MV-4-11 (cell line): ENCODE results near the gene OR13C8.
"Not testable (repeated sequence)": the region's sequence is repeated elsewhere in the genome, so short reads cannot be mapped to it uniquely, and the experiment has no call there.

ENCODE experiments used
- DNase-seq: peaks from one replicate; lab custom pipeline; 2025; lab: John Stamatoyannopoulos, UW

The OR13C8 gene

DNA sequence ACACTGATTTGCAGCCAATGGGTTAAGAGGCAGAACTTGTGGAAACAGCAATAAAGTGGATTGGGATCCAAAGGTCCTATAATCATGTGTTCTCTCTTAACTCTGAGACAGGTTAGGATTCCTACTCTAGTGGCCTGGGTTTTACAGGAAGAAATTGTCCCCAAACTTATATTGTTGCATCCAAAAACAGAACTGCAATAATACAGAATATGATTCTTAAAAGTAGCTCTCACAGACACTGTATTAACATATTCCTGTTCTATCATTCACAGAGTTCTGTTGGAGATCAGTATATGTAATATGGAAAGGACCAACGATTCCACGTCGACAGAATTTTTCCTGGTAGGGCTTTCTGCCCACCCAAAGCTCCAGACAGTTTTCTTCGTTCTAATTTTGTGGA lies at the start of gene OR13C8:
Gene OR13C8, plus strand, starts transcription at position 301 of the 400 bp plus-strand sequence. Its CDS starts 0 bp downstream, at position 301.
- no peak for DNase-seq

DNA sequence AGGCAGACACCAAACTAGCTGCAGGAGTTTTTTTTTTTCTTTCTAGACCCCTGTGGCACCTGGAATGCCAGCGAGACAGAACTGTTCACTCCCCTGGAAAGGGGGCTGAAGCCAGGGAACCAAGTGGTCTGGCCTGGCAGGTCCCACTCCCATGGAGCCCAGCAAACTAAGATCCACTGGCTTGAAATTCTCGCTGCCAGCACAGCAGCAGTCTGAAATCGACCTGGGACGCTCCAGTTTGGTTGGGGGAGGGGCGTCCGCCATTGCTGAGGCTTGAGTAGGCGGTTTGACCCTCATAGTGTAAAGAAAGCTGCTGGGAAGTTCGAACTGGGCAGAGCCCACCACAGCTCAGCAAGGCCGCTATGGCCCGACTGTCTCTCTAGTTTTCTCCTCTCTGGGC lies 48.7 kb upstream of the OR13C8 start:
- not testable (repeated sequence) for DNase-seq

DNA sequence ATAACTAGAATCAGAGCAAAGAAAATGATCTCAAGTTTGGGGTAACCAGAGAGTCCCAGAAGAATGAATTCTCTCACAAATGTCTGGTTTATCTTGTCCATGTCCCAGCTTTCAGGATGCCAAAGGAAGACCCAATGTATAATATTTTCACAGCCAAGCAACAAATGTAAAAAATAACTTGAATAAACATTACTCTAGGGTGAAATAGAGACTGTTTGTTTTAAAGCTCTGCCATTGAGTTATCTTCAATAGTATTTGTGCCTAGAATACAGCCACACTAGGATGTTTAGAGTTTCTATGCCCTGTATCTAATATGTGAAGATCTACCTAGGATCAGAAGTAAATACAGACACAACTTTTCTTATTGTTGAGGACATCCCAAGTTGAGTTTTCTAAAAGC lies 41.9 kb upstream of the OR13C8 start, which contains the start of gene OR13C4:
Gene OR13C4, minus strand, starts transcription at position 101 of the 400 bp plus-strand sequence. Its CDS starts 0 bp downstream, at position 101.
- DNase-seq, result no peak

- no peak for DNase-seq
Measured at GRCh38 chr9:104536756-104537155, 32.2 kb upstream of the OR13C8 start, which contains the start of gene OR13C3. Gene OR13C3 (minus strand): TSS chr9:104536856. CDS start chr9:104536723, 133 bp downstream.

DNA sequence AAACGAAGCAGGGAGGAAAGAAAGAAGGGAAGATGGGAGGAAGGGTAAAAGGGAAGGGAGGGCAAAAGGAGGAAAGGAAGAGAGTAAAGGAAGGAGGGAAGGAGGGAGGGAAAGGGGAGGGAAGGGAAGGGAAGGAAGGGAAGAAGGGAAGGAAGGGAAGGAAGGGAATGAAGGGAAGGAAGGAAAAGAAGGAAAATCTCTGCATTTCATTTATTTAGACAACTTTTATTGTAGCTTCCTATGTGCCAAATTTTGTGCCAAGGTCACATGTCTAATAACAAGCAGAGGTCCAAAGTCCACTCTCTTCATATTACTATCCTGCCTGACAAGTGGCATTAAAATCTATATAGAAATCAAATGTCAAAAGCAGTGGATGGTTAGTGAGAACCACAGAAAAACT lies 29.7 kb upstream of the OR13C8 start:
- DNase-seq, result no peak

DNA sequence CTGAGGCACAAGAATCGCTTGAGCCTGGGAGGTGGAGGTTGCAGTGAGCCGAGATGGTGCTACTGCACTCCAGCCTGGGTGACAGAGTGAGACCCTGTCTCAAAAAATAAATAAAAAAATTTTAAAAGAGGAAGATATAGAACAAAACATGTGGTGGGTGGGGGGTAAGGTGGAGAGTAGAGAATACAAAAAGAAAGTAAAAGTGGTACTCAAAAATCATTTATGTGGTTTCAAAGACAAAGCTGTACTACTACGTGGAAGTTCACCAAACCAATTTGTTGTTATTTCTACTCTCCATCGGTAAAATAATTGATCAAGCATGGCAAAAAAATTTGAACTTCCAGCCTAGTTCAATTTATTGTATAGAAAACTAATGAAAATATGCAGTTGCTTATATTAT lies 24.3 kb upstream of the OR13C8 start:
- DNase-seq, result no peak

DNA sequence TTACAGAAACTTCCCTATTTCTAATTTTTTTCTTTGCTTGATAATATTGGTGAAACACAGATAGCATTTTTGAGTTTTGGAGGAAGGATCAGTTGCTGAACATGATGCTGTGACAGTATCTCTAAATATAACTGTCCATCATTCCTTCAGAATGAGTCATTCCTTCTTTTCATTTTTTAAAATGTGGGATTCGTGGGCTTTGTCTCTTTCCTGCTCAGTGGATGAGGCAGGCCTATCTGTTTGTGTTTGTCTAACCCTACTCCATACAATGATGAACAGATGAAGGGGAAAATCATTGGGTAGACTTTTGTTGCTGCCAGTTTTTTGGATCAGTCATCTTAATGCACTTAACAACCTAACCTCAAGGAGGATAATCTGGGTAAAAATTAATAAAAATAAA lies 15.7 kb upstream of the OR13C8 start:
- DNase-seq, result no peak

DNA sequence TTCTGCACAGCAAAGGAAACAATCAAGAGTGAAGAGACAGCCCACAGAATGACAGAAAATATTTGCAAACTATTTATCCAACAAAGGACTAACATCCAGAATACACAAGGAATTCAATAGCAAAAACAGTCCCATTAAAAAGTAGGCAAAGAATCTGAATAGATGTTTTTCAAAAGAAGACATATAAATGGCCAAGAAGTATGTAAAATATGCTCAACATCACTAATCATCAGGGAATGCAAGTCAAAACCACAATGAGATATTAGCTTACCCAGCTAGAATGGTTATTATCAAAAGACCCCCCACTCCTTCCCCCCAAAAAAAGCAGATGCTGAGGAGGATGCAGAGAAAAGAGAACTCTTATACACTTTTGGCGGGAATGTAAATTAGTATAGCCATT lies 13.4 kb upstream of the OR13C8 start:
- DNase-seq, result no peak

- no peak for DNase-seq
Measured at GRCh38 chr9:104556830-104557634, 11.9 kb upstream of the OR13C8 start.

DNA sequence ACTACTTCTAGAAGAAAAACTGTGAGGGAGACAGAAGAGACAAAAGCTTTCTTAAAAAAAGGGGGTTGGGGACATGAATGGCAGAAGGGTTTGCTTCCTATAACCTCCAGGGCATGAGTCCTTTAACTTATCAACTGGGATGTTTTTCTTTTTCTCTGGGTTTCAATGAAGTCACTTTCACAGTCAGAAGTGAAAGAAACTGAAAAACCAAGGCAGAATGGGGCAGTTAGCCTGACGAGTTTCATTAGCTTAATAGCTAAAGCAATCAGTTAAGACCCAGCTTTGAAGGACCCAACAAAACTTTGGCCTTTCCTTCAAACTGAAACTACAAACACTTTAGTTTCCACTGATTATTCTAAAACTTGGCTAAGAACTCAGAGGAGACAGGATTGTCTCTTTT lies 4.6 kb upstream of the OR13C8 start:
- no peak for DNase-seq

DNA sequence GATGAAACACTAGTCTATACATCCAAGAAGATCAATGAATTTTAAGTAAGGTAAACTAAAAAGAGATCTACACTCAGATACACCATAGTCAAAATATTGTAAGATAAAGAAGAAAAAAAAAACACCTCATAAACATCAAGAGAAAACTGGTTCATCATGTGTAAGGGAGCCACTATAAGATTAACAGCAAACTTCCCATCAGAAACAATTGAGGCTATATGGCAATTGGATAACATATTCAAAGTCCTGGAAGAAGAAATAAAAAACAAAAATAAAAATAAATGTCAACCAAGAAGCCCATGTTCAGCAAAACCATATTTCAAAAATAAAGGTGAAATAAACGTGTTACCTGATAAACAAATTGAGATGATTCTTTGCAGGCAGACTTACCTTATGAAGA lies 3.6 kb downstream of the OR13C8 start:
- no peak for DNase-seq

DNA sequence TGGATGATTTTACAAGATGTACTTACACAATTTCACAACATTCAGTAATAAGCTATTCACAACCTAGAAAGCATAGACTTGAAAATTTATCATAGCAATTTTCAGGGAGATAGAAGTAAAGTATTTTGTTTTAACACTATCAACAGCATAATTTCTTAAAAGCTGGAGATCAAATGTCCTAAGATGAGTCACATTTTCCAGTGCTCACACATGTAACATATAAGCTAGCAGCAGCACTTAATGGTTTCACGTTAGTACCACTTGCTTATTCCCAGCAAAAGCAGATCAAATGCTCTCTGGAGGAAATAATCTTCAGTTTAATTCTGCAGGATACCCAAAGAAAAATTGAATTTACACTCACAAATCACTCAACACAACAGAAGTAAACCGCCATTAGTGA lies 6.5 kb downstream of the OR13C8 start:
- no peak for DNase-seq

GRCh38 chr9:104577263-104577662 lies 8.3 kb downstream of the OR13C8 start:
- no peak for DNase-seq

DNA sequence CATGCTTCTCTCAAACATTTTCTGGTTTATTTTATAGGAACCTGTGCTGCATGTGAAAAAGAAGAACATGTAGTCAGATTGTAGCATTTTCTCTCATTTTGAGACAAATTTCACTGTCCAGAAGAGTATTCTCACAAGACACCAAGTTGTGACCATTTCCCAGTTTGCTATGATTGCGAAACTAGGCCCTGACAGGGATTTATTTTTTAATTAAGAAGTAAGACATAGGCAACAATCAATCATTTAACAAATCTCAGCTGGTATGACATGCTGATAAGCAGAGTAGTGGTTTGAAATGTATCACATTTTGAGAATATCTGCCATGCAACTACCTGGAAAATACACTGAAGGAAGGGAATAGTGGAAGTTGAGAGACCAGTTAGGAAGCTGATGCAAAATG lies 11.6 kb downstream of the OR13C8 start:
- no peak for DNase-seq

- DNase-seq, result no peak
Measured at GRCh38 chr9:104586496-104587180, 17.7 kb downstream of the OR13C8 start.

GRCh38 chr9:104589626-104590025 lies 20.7 kb downstream of the OR13C8 start:
- no peak for DNase-seq

- DNase-seq, result not testable (repeated sequence)
Measured at GRCh38 chr9:104598749-104599148, 29.8 kb downstream of the OR13C8 start.

DNA sequence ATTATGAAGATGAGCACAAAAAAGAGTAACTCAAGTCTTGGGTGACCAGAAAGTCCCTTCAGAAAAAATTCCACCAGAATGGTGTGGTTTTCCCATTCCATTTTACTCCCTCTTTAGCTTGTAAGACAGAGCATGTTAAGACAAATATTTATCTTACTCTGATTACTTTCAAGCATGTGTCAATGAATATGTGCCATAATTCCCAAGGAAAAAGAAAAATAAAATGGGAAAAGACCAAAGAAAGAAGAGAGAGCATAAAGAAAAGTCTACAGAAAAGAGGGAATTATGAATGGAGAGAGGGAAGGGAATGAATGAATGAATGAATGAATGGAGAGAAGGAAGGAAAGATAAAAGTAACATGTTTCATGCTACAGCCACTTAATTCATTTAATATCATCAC lies 30.3 kb downstream of the OR13C8 start, which contains the start of gene OR13C5:
Gene OR13C5, minus strand, starts transcription at position 101 of the 400 bp plus-strand sequence. Its CDS starts 0 bp downstream, at position 101.
- not testable (repeated sequence) for DNase-seq

GRCh38 chr9:104604801-104605200 lies 35.8 kb downstream of the OR13C8 start:
- DNase-seq, result no peak

GRCh38 chr9:104605527-104605926 lies 36.6 kb downstream of the OR13C8 start, which contains the start of gene OR13C2:
Gene OR13C2 (minus strand): TSS chr9:104605627. CDS start chr9:104605627, 0 bp downstream.
- not testable (repeated sequence) for DNase-seq

GRCh38 chr9:104606152-104606551 lies 37.2 kb downstream of the OR13C8 start:
- no peak for DNase-seq

- peak; percentile 8 for DNase-seq
Measured at GRCh38 chr9:104608336-104608735, 39.4 kb downstream of the OR13C8 start.

- DNase-seq, result no peak
Measured at GRCh38 chr9:104611213-104611612, 42.2 kb downstream of the OR13C8 start.
